H9 (cell line): ENCODE data around the gene FOXF2. TPM values are rescaled to one million over a fixed set of nuclear protein-coding genes. Genes with fewer than 3 reads are reported as not detected.

Experiments used
- DNase-seq: peaks from one replicate; pipeline ENCODE4 v3.0.0-alpha.2; 2017
- H2AFZ ChIP-seq: one replicate; pipeline ENCODE4 v1.6.1; 2013; ENCODE audit warnings: mild to moderate bottlenecking, low read length, control low read depth, moderate library complexity
- H2AK5ac ChIP-seq: 2 replicates; pipeline ENCODE4 v1.6.1; 2013; ENCODE audit warnings: low read length, control low read depth, mixed read lengths; ENCODE audit not compliant: insufficient read length
- H2BK120ac ChIP-seq: one replicate; pipeline ENCODE4 v1.6.1; 2013; ENCODE audit warnings: low read depth, mild to moderate bottlenecking, low read length, control low read depth, inconsistent platforms; ENCODE audit not compliant: poor library complexity, severe bottlenecking
- H2BK12ac ChIP-seq: 2 replicates; pipeline ENCODE4 v1.6.1; 2013; ENCODE audit warnings: low read length, control low read depth, mixed read lengths, low read depth; ENCODE audit not compliant: insufficient read length
- H2BK15ac ChIP-seq: 2 replicates; pipeline ENCODE4 v1.6.1; 2013; ENCODE audit warnings: low read depth, low read length, control low read depth
- H2BK20ac ChIP-seq: one replicate; pipeline ENCODE4 v1.6.1; 2013; ENCODE audit warnings: low read depth, mild to moderate bottlenecking, low read length, control low read depth, inconsistent platforms; ENCODE audit not compliant: poor library complexity, severe bottlenecking
- H2BK5ac ChIP-seq: 2 replicates; pipeline ENCODE4 v1.6.1; 2013; ENCODE audit warnings: low read length, control low read depth, mixed read lengths; ENCODE audit not compliant: insufficient read length
- H3K14ac ChIP-seq: 2 replicates; pipeline ENCODE4 v1.6.1; 2013; ENCODE audit warnings: low read length, control low read depth; ENCODE audit not compliant: insufficient read depth
- H3K18ac ChIP-seq: 2 replicates; pipeline ENCODE4 v1.6.1; 2013; ENCODE audit warnings: low read depth, mild to moderate bottlenecking, mixed read lengths, low read length, control low read depth; ENCODE audit not compliant: insufficient read length
- H3K23ac ChIP-seq: 2 replicates; pipeline ENCODE4 v1.6.1; 2013; ENCODE audit warnings: low read length, control low read depth, mixed read lengths, low read depth; ENCODE audit not compliant: insufficient read length
- H3K23me2 ChIP-seq: 2 replicates; pipeline ENCODE4 v1.6.1; 2013; ENCODE audit warnings: low read depth, mild to moderate bottlenecking, mixed read lengths, low read length, control low read depth; ENCODE audit not compliant: insufficient read length, poor library complexity, severe bottlenecking
- H3K27ac ChIP-seq: 2 replicates; pipeline ENCODE4 v1.5.1; 2013; ENCODE audit warnings: low read length, control low read depth, mixed read lengths, low read depth; ENCODE audit not compliant: insufficient read length
- H3K27me3 ChIP-seq: 2 replicates; pipeline ENCODE4 v1.6.1; 2013; ENCODE audit warnings: low read length, control low read depth, inconsistent platforms; ENCODE audit not compliant: insufficient read depth
- H3K4ac ChIP-seq: 2 replicates; pipeline ENCODE4 v1.6.1; 2013; ENCODE audit warnings: low read depth, mild to moderate bottlenecking, control low read depth, inconsistent platforms, low read length, moderate library complexity
- H3K4me1 ChIP-seq: 2 replicates; pipeline ENCODE4 v1.6.1; 2013; ENCODE audit warnings: low read length, control low read depth, inconsistent platforms; ENCODE audit not compliant: insufficient read depth
- H3K4me2 ChIP-seq: 2 replicates; pipeline ENCODE4 v1.6.1; 2013; ENCODE audit warnings: low read length, control low read depth, mixed read lengths; ENCODE audit not compliant: insufficient read length, insufficient read depth
- H3K56ac ChIP-seq: 2 replicates; pipeline ENCODE4 v1.6.1; 2013; ENCODE audit warnings: low read depth, mild to moderate bottlenecking, mixed read lengths, low read length, control low read depth; ENCODE audit not compliant: insufficient read length
- H3K79me1 ChIP-seq: 2 replicates; pipeline ENCODE4 v1.6.1; 2013; ENCODE audit warnings: low read depth, mild to moderate bottlenecking, moderate library complexity, low read length, control low read depth, inconsistent platforms; ENCODE audit not compliant: insufficient read depth, poor library complexity, severe bottlenecking
- H3K79me2 ChIP-seq: 2 replicates; pipeline ENCODE4 v1.6.1; 2013; ENCODE audit warnings: low read length, control low read depth, inconsistent platforms; ENCODE audit not compliant: insufficient read depth
- H3K9ac ChIP-seq: 2 replicates; pipeline ENCODE4 v1.6.1; 2013; ENCODE audit warnings: low read length, control low read depth, mixed read lengths; ENCODE audit not compliant: insufficient read length; ENCODE audit errors: extremely low read depth
- H3K9me3 ChIP-seq: one replicate; pipeline ENCODE4 v1.6.1; 2013; ENCODE audit warnings: low read depth, low read length, inconsistent platforms; ENCODE audit not compliant: control insufficient read depth
- H3T11ph ChIP-seq: one replicate; pipeline ENCODE4 v1.6.1; 2013; ENCODE audit warnings: mild to moderate bottlenecking, low read length, control low read depth, inconsistent platforms
- H4K20me1 ChIP-seq: one replicate; pipeline ENCODE4 v1.6.1; 2013; ENCODE audit not compliant: control insufficient read depth, insufficient read length, insufficient read depth
- H4K5ac ChIP-seq: 2 replicates; pipeline ENCODE4 v1.6.1; 2013; ENCODE audit warnings: low read depth, mild to moderate bottlenecking, mixed read lengths, low read length, control low read depth; ENCODE audit not compliant: insufficient read length
- H4K8ac ChIP-seq: replicated peaks from 2 replicates; pipeline ENCODE4 v1.6.1; 2013; ENCODE audit warnings: low read length, control low read depth, mixed read lengths, low read depth; ENCODE audit not compliant: insufficient read length
- H4K91ac ChIP-seq: 2 replicates; pipeline ENCODE4 v1.6.1; 2013; ENCODE audit warnings: low read depth, mild to moderate bottlenecking, moderate library complexity, mixed read lengths, low read length, control low read depth; ENCODE audit not compliant: insufficient read length
- H3K27ac Mint-ChIP-seq, 3 experiments: 2 replicates in 2 of 3; 3 replicates in 1 of 3; pipeline ENCODE4 v1.8.0; 2020 to 2021; ENCODE audit warnings: mixed read lengths in 3 of 3, mild to moderate bottlenecking in 1 of 3, moderate library complexity in 1 of 3
- H3K27me3 Mint-ChIP-seq: 2 replicates; pipeline ENCODE4 v1.8.0; 2021; ENCODE audit warnings: low read depth, mild to moderate bottlenecking, moderate library complexity, mixed read lengths
- H3K36me3 Mint-ChIP-seq, 3 experiments: 2 replicates in 2 of 3; 3 replicates in 1 of 3; pipeline ENCODE4 v1.8.0; 2020 to 2021; ENCODE audit warnings: low read depth in 3 of 3, mixed read lengths in 3 of 3; ENCODE audit not compliant: insufficient read depth in 1 of 3
- H3K4me1 Mint-ChIP-seq, 2 experiments: 2 replicates each; pipeline ENCODE4 v1.8.0; 2020; ENCODE audit warnings: mixed read lengths in 2 of 2
- H3K4me3 Mint-ChIP-seq, 2 experiments: 2 replicates in 1 of 2; 3 replicates in 1 of 2; pipeline ENCODE4 v1.8.0; 2020 to 2021; ENCODE audit warnings: mild to moderate bottlenecking in 2 of 2, mixed read lengths in 2 of 2, moderate library complexity in 1 of 2
- H3K9me3 Mint-ChIP-seq, 2 experiments: 2 replicates in 1 of 2; 3 replicates in 1 of 2; pipeline ENCODE4 v1.8.0; 2020; ENCODE audit warnings: mild to moderate bottlenecking in 2 of 2, mixed read lengths in 2 of 2, moderate library complexity in 1 of 2
- CTCF ChIP-seq: fragments of 200-600 bp; sonication (generic); conservative IDR thresholded peaks from 3 replicates; pipeline ENCODE4 v1.8.0; 2021; ENCODE audit warnings: antibody characterized with exemption, mild to moderate bottlenecking
- WGBS: extraction: QIAGEN DNeasy Blood & Tissue Kit; methylation state at CpG from one replicate; pipeline ENCODE4 v1.1.7; 2013; ENCODE audit warnings: missing lambda C conversion rate, low lambda C conversion rate, mixed read lengths; ENCODE audit not compliant: insufficient read length; ENCODE audit errors: extremely low coverage; 5-methylcytosine and 5-hydroxymethylcytosine counted together
- total RNA-seq: library from RNA; stranded (reverse); gene quantifications from 2 replicates; pipeline ENCODE4 v1.2.1, GENCODE V29; 2021

The FOXF2 gene
- total RNA-seq, 1 experiment from 2014 or later = not detected

- no CpG with 5 or more reads among the region's 87 CpGs for WGBS
- H3K27me3 ChIP-seq = peaks cover 90% of the 10 kb centered on the region
- H3K4me3 Mint-ChIP-seq = peak overlapping the region in 1 of 2 experiments; percentile 78; a peak in 3 of 5 replicates
Measured at GRCh38 chr6:1381481-1382330, 7.7 kb upstream of the FOXF2 start.

More at GRCh38 chr6:1381481-1382330, 7.7 kb upstream of the FOXF2 start:
- Histone ChIP-seq H2BK120ac (no peak overlapping the region), H3K18ac (no peak overlapping the region), H4K20me1 (no peaks in the 10 kb centered on the region), H3K27ac (no peak overlapping the region), H3K56ac (no peak overlapping the region), H3T11ph (no peak overlapping the region), H3K9ac (no peak overlapping the region), H2BK12ac (no peak overlapping the region), H2BK15ac (no peak overlapping the region), H2AFZ (no peak overlapping the region), H3K4ac (no peak overlapping the region), H2BK20ac (no peak overlapping the region), H3K23me2 (peaks cover 12% of the 10 kb centered on the region), H3K79me1 (no peaks in the 10 kb centered on the region), H4K8ac (no peak overlapping the region), H3K4me2 (peak overlapping the region; percentile 47), H4K5ac (no peak overlapping the region), H2AK5ac (no peak overlapping the region), H3K14ac (no peak overlapping the region), H4K91ac (no peak overlapping the region), H3K23ac (no peak overlapping the region), H2BK5ac (no peak overlapping the region), H3K9me3 (no peaks in the 10 kb centered on the region), H3K79me2 (no peaks in the 10 kb centered on the region), H3K4me1 (no peaks in the 10 kb centered on the region)
- no peaks in the 10 kb centered on the region for H3K36me3 Mint-ChIP-seq
- H3K9me3 Mint-ChIP-seq = peaks cover under 1 to 7% of the 10 kb centered on the region in 2 experiments; a peak in 3 of 5 replicates
- no peak overlapping the region for H3K27ac Mint-ChIP-seq
- H3K4me1 Mint-ChIP-seq = peaks cover 23 to 32% of the 10 kb centered on the region in 2 experiments
- peak; percentile 91 for TF ChIP-seq CTCF
- DNase-seq = peak; percentile 63
- peaks cover 99% of the 10 kb centered on the region for H3K27me3 Mint-ChIP-seq
